H9 (cell line): ENCODE data around the gene ACAP3. TPM values are rescaled to one million over a fixed set of nuclear protein-coding genes. Genes with fewer than 3 reads are reported as not detected.

Source experiments
- DNase-seq: peaks from one replicate; pipeline ENCODE4 v3.0.0-alpha.2; 2017
- H2AFZ ChIP-seq: one replicate; pipeline ENCODE4 v1.6.1; 2013; ENCODE audit warnings: mild to moderate bottlenecking, low read length, control low read depth, moderate library complexity
- H2AK5ac ChIP-seq: 2 replicates; pipeline ENCODE4 v1.6.1; 2013; ENCODE audit warnings: low read length, control low read depth, mixed read lengths; ENCODE audit not compliant: insufficient read length
- H2BK120ac ChIP-seq: one replicate; pipeline ENCODE4 v1.6.1; 2013; ENCODE audit warnings: low read depth, mild to moderate bottlenecking, low read length, control low read depth, inconsistent platforms; ENCODE audit not compliant: poor library complexity, severe bottlenecking
- H2BK12ac ChIP-seq: 2 replicates; pipeline ENCODE4 v1.6.1; 2013; ENCODE audit warnings: low read length, control low read depth, mixed read lengths, low read depth; ENCODE audit not compliant: insufficient read length
- H2BK15ac ChIP-seq: 2 replicates; pipeline ENCODE4 v1.6.1; 2013; ENCODE audit warnings: low read depth, low read length, control low read depth
- H2BK20ac ChIP-seq: one replicate; pipeline ENCODE4 v1.6.1; 2013; ENCODE audit warnings: low read depth, mild to moderate bottlenecking, low read length, control low read depth, inconsistent platforms; ENCODE audit not compliant: poor library complexity, severe bottlenecking
- H2BK5ac ChIP-seq: 2 replicates; pipeline ENCODE4 v1.6.1; 2013; ENCODE audit warnings: low read length, control low read depth, mixed read lengths; ENCODE audit not compliant: insufficient read length
- H3K14ac ChIP-seq: 2 replicates; pipeline ENCODE4 v1.6.1; 2013; ENCODE audit warnings: low read length, control low read depth; ENCODE audit not compliant: insufficient read depth
- H3K18ac ChIP-seq: 2 replicates; pipeline ENCODE4 v1.6.1; 2013; ENCODE audit warnings: low read depth, mild to moderate bottlenecking, mixed read lengths, low read length, control low read depth; ENCODE audit not compliant: insufficient read length
- H3K23ac ChIP-seq: 2 replicates; pipeline ENCODE4 v1.6.1; 2013; ENCODE audit warnings: low read length, control low read depth, mixed read lengths, low read depth; ENCODE audit not compliant: insufficient read length
- H3K23me2 ChIP-seq: 2 replicates; pipeline ENCODE4 v1.6.1; 2013; ENCODE audit warnings: low read depth, mild to moderate bottlenecking, mixed read lengths, low read length, control low read depth; ENCODE audit not compliant: insufficient read length, poor library complexity, severe bottlenecking
- H3K27ac ChIP-seq: 2 replicates; pipeline ENCODE4 v1.5.1; 2013; ENCODE audit warnings: low read length, control low read depth, mixed read lengths, low read depth; ENCODE audit not compliant: insufficient read length
- H3K27me3 ChIP-seq: 2 replicates; pipeline ENCODE4 v1.6.1; 2013; ENCODE audit warnings: low read length, control low read depth, inconsistent platforms; ENCODE audit not compliant: insufficient read depth
- H3K4ac ChIP-seq: 2 replicates; pipeline ENCODE4 v1.6.1; 2013; ENCODE audit warnings: low read depth, mild to moderate bottlenecking, control low read depth, inconsistent platforms, low read length, moderate library complexity
- H3K4me1 ChIP-seq: 2 replicates; pipeline ENCODE4 v1.6.1; 2013; ENCODE audit warnings: low read length, control low read depth, inconsistent platforms; ENCODE audit not compliant: insufficient read depth
- H3K4me2 ChIP-seq: 2 replicates; pipeline ENCODE4 v1.6.1; 2013; ENCODE audit warnings: low read length, control low read depth, mixed read lengths; ENCODE audit not compliant: insufficient read length, insufficient read depth
- H3K56ac ChIP-seq: 2 replicates; pipeline ENCODE4 v1.6.1; 2013; ENCODE audit warnings: low read depth, mild to moderate bottlenecking, mixed read lengths, low read length, control low read depth; ENCODE audit not compliant: insufficient read length
- H3K79me1 ChIP-seq: 2 replicates; pipeline ENCODE4 v1.6.1; 2013; ENCODE audit warnings: low read depth, mild to moderate bottlenecking, moderate library complexity, low read length, control low read depth, inconsistent platforms; ENCODE audit not compliant: insufficient read depth, poor library complexity, severe bottlenecking
- H3K79me2 ChIP-seq: 2 replicates; pipeline ENCODE4 v1.6.1; 2013; ENCODE audit warnings: low read length, control low read depth, inconsistent platforms; ENCODE audit not compliant: insufficient read depth
- H3K9ac ChIP-seq: 2 replicates; pipeline ENCODE4 v1.6.1; 2013; ENCODE audit warnings: low read length, control low read depth, mixed read lengths; ENCODE audit not compliant: insufficient read length; ENCODE audit errors: extremely low read depth
- H3K9me3 ChIP-seq: one replicate; pipeline ENCODE4 v1.6.1; 2013; ENCODE audit warnings: low read depth, low read length, inconsistent platforms; ENCODE audit not compliant: control insufficient read depth
- H3T11ph ChIP-seq: one replicate; pipeline ENCODE4 v1.6.1; 2013; ENCODE audit warnings: mild to moderate bottlenecking, low read length, control low read depth, inconsistent platforms
- H4K20me1 ChIP-seq: one replicate; pipeline ENCODE4 v1.6.1; 2013; ENCODE audit not compliant: control insufficient read depth, insufficient read length, insufficient read depth
- H4K5ac ChIP-seq: 2 replicates; pipeline ENCODE4 v1.6.1; 2013; ENCODE audit warnings: low read depth, mild to moderate bottlenecking, mixed read lengths, low read length, control low read depth; ENCODE audit not compliant: insufficient read length
- H4K8ac ChIP-seq: replicated peaks from 2 replicates; pipeline ENCODE4 v1.6.1; 2013; ENCODE audit warnings: low read length, control low read depth, mixed read lengths, low read depth; ENCODE audit not compliant: insufficient read length
- H4K91ac ChIP-seq: 2 replicates; pipeline ENCODE4 v1.6.1; 2013; ENCODE audit warnings: low read depth, mild to moderate bottlenecking, moderate library complexity, mixed read lengths, low read length, control low read depth; ENCODE audit not compliant: insufficient read length
- H3K27ac Mint-ChIP-seq, 3 experiments: 2 replicates in 2 of 3; 3 replicates in 1 of 3; pipeline ENCODE4 v1.8.0; 2020 to 2021; ENCODE audit warnings: mixed read lengths in 3 of 3, mild to moderate bottlenecking in 1 of 3, moderate library complexity in 1 of 3
- H3K27me3 Mint-ChIP-seq: 2 replicates; pipeline ENCODE4 v1.8.0; 2021; ENCODE audit warnings: low read depth, mild to moderate bottlenecking, moderate library complexity, mixed read lengths
- H3K36me3 Mint-ChIP-seq, 3 experiments: 2 replicates in 2 of 3; 3 replicates in 1 of 3; pipeline ENCODE4 v1.8.0; 2020 to 2021; ENCODE audit warnings: low read depth in 3 of 3, mixed read lengths in 3 of 3; ENCODE audit not compliant: insufficient read depth in 1 of 3
- H3K4me1 Mint-ChIP-seq, 2 experiments: 2 replicates each; pipeline ENCODE4 v1.8.0; 2020; ENCODE audit warnings: mixed read lengths in 2 of 2
- H3K4me3 Mint-ChIP-seq, 2 experiments: 2 replicates in 1 of 2; 3 replicates in 1 of 2; pipeline ENCODE4 v1.8.0; 2020 to 2021; ENCODE audit warnings: mild to moderate bottlenecking in 2 of 2, mixed read lengths in 2 of 2, moderate library complexity in 1 of 2
- H3K9me3 Mint-ChIP-seq, 2 experiments: 2 replicates in 1 of 2; 3 replicates in 1 of 2; pipeline ENCODE4 v1.8.0; 2020; ENCODE audit warnings: mild to moderate bottlenecking in 2 of 2, mixed read lengths in 2 of 2, moderate library complexity in 1 of 2
- WGBS: extraction: QIAGEN DNeasy Blood & Tissue Kit; methylation state at CpG from one replicate; pipeline ENCODE4 v1.1.7; 2013; ENCODE audit warnings: missing lambda C conversion rate, low lambda C conversion rate, mixed read lengths; ENCODE audit not compliant: insufficient read length; ENCODE audit errors: extremely low coverage; 5-methylcytosine and 5-hydroxymethylcytosine counted together
- total RNA-seq: library from RNA; stranded (reverse); gene quantifications from 2 replicates; pipeline ENCODE4 v1.2.1, GENCODE V29; 2021
- TF ChIP-seq, protein P1 (sequence below): fragments of 200-600 bp; sonication (generic); conservative IDR thresholded peaks from 3 replicates; pipeline ENCODE4 v1.8.0; 2021; ENCODE audit warnings: antibody characterized with exemption, mild to moderate bottlenecking

The ACAP3 gene
- total RNA-seq, 1 experiment from 2014 or later = 41.4 TPM

DNA sequence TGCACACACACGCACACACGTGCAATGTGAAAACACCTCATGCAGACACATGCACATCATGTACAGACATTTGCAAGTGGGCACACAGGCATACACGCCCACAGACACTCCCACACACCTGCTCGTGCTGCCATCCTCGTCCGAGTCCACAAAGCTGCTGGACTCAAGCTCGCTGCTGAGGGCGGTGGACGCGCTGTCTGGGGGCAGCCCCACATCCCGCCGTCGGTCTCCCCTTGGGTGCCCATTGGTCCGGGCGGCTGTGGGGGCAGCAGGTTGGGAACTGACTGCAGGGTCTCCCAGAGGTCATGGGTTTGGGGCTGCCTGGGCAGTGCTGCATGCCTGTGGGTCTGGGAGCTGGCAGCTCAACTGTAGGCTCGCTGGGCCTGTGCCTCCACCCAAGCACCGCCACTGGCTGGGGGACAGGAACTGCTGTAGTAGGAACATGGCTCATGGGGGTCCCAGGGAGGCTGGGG is 33.9 kb upstream of the ACAP3 start:
- H3K23ac ChIP-seq = no peak overlapping the region
- Mint-ChIP-seq H3K27me3 (no peaks in the 10 kb centered on the region), H3K4me1 (no peaks in the 10 kb centered on the region), H3K9me3 (peaks cover 0 to 8% of the 10 kb centered on the region in 2 experiments; a peak in 3 of 5 replicates), H3K36me3 (peaks cover 21 to 36% (median 31%) of the 10 kb centered on the region in 3 experiments), H3K4me3 (peak overlapping the region in 1 of 2 experiments; percentile 32; a peak in 1 of 5 replicates), H3K27ac (no peak overlapping the region)
- no peak overlapping the region for H3K27ac ChIP-seq
- no peak overlapping the region for H2BK5ac ChIP-seq
- H3K79me1 ChIP-seq = peaks cover 2% of the 10 kb centered on the region
- no peak overlapping the region for H4K91ac ChIP-seq
- no peak overlapping the region for H3K56ac ChIP-seq
- no peak overlapping the region for H2AFZ ChIP-seq
- H3K4me1 ChIP-seq = no peaks in the 10 kb centered on the region
- H3K9me3 ChIP-seq = no peaks in the 10 kb centered on the region
- TF ChIP-seq, protein P1, sequence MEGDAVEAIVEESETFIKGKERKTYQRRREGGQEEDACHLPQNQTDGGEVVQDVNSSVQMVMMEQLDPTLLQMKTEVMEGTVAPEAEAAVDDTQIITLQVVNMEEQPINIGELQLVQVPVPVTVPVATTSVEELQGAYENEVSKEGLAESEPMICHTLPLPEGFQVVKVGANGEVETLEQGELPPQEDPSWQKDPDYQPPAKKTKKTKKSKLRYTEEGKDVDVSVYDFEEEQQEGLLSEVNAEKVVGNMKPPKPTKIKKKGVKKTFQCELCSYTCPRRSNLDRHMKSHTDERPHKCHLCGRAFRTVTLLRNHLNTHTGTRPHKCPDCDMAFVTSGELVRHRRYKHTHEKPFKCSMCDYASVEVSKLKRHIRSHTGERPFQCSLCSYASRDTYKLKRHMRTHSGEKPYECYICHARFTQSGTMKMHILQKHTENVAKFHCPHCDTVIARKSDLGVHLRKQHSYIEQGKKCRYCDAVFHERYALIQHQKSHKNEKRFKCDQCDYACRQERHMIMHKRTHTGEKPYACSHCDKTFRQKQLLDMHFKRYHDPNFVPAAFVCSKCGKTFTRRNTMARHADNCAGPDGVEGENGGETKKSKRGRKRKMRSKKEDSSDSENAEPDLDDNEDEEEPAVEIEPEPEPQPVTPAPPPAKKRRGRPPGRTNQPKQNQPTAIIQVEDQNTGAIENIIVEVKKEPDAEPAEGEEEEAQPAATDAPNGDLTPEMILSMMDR = no peak
- no peak overlapping the region for H4K5ac ChIP-seq
- H3K18ac ChIP-seq = no peak overlapping the region
- no peaks in the 10 kb centered on the region for H3K27me3 ChIP-seq
- H2BK20ac ChIP-seq = no peak overlapping the region
- no peak overlapping the region for H3K9ac ChIP-seq
- H3K4me2 ChIP-seq = no peak overlapping the region
- H4K20me1 ChIP-seq = no peaks in the 10 kb centered on the region
- H3T11ph ChIP-seq = no peak overlapping the region
- H2BK120ac ChIP-seq = no peak overlapping the region
- H4K8ac ChIP-seq = no peak overlapping the region
- H3K23me2 ChIP-seq = no peaks in the 10 kb centered on the region
- WGBS = no CpG with 5 or more reads among the region's 17 CpGs
- no peak overlapping the region for H2AK5ac ChIP-seq
- no peak for DNase-seq
- no peak overlapping the region for H3K4ac ChIP-seq
- no peak overlapping the region for H2BK12ac ChIP-seq
- no peak overlapping the region for H3K14ac ChIP-seq
- no peak overlapping the region for H2BK15ac ChIP-seq
- H3K79me2 ChIP-seq = no peaks in the 10 kb centered on the region; the same call in 1 of the 2 replicates
